CD4-positive, alpha-beta T cell treated with Interleukin-12 subunit alpha and Interleukin-12 subunit beta, for 1 hour (primary cell): ENCODE results near the gene HLA-DOA.
A peak's percentile ranks its signal among the peaks of the same experiment; 100 is the strongest.

Experiments used
- DNase-seq: peaks from one replicate; pipeline ENCODE4 v3.0.0-alpha.2; 2020

HLA-DOA gene

DNA sequence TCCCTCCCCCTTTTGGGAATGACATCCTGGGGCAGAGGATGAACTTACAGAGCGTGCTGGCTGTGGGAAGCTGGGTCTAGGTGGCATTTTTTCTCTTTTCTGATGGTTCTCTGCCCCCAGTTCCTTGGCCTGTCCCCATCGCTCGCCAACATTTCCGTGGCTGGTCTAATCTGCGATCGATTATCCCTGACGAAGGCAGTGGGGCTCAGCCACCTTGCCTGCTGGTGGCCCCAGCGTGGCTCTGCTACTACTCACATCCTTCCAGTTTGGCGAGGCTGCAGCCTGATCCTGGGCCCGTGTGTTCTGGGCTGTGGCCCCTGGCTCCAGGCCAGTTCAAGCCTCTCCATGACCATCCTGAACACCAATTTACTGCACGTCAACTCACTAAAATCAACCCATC lies 6.4 kb upstream of the HLA-DOA start:
- no peak for DNase-seq

DNA sequence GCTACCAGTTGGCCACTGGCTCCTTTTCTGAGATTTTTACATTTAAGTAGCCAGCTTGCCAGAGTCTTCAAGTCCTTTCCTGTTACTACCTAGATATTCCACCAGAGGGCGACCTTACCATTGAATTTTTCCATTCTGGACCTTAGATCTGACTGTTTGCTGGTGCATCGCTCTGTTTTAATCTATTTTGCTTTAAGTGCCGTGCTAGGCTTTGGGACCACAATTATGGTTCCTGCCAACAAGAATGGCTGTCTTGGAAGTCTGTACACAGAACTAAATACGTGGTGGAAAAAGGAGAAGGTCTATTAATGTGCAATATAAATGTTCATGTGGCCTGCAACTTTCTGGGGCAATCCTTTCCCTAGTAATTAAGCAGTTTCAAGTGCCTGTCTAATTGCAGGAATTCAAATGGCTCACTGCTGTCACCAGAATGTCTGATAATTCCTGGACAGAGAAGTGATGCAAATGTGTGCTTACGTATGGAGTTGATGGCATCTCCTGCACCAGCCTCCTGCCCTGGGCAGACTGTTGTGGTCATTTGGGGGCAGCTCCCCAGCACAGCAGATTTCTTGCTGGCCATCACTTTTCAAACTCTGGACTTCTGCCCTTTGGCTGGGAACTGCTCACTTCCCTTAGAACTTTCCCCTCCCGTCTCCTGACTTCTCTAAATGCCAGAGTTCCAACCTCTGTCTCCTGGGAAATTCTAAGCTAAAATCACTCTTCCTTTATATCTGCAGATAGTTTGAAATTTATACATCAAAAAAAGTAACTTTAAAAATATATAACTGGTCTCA lies 5.6 kb upstream of the HLA-DOA start:
- DNase-seq = peak; percentile 84

DNA sequence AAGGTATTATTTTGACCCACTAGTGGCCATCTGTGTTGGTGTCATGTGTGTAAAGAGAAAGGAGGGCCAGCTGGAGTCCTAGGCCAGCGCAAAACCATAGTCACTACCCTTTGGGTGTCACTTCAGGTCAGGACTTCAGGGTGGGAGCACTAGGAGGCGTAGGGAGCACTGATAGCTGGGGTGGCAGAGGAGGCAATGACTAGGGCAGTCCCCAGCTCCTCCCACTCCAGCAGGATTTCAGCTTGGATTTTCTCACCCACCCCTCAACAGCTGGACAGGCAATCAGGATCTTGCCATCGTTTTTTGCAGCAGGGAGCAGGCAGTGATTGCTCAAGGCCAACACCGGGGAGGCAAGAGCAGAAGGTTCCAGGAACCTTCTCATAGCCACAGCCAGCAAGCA lies 4.2 kb upstream of the HLA-DOA start:
- no peak for DNase-seq

DNA sequence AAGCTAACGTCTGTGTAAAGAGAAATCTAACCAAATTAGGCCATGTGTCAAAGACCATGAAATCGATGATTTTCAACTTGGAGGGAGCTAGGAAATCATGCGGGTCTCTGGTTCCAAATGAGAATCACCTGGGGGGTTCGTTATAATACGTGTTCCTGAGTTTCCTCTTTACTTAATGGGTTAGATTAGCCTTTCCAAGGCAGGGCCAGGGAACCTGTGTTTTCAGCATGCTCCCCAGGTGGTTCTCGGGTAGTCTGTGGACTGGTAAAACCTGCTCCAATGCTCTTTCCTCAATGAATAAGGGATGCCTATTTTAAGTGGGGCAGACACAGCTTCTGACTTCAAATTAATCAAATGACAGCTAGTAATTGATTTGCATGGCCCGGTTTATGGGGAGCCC lies 965 bp upstream of the HLA-DOA start:
- no peak for DNase-seq

DNA sequence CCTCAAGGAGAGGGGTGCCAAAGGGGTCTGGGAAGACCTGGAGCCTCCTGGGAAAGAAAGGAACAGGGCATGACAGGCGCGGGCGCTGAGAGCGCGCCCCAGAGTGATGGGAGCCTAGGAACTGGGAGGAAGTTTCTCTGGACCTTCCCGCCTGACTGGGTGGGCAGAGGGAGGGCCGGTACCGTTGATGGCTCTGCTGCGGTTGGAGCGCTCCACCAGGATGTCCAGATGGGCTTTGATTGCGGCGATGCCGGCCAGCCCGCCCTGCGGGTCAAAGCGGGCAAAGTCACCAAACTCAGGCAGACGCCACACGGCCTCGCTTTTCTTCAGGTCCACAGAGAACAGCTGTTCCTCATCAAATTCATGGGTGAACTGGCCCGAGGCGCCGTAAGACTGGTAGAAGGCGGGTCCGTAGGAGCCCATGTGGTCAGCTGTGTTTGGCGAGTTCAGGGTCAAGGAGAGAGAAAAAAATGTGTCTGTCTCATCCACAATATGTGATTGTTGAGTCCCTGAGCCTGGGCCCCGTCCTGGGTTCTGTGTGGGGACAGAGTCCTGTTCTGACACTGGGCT lies 1.5 kb downstream of the HLA-DOA start:
- DNase-seq = no peak

DNA sequence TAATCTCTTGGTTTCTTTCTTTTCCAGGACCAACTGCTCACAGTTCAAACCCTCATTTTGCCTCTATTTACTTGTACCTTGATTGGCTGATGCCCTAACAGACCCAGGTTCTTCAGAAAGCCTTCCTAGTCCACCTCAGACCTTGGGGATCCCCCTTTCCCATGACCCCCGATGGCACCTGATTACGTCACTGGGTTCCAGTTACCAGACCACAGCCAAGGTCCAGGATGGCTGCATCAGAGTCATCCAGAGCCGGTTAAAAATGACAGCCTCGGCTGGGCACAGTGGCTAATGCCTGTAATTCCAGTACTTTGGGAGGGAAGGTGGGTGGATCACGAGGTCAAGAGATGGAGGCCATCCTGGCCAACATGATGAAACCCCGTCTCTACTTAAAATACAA lies 4.5 kb downstream of the HLA-DOA start:
- DNase-seq = no peak

DNA sequence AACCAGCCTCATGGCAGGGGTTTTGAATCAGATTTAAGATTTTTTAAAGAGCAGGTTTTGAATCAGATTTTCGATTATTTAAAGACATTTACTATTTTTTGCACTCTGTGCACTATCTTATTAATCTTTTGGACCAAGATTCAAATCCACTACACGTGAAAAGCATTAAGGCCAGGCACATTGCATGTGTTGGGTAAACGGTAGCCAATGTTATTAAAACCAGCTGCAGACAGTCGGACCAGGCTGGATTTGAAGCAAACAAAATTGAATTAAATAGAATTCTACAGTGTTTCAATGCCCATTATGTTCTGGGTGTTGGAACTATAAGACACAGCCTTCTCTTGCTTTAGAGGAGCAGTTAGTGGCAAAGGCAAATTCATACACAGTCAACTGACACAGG lies 7.7 kb downstream of the HLA-DOA start:
- no peak for DNase-seq

DNA sequence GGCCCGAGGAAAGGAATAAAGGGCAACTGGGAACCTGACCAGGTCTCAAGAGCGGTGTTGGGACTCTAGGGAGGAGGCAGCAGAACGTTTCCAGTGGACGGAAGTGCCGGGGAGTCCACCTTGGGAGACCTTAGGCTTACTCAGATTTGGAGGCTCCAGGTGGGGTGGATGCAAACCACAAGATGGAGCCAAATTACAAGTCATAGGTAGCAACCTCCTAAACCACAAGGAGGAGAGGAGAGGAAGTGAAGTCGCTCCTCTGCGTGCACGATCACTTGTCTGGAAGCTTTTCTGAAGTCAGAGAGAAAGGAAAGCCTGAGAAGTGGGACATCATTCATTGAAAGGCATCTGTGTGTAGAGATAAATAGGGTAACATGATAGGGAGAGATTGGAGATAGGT lies 9.3 kb downstream of the HLA-DOA start:
- no peak for DNase-seq

DNA sequence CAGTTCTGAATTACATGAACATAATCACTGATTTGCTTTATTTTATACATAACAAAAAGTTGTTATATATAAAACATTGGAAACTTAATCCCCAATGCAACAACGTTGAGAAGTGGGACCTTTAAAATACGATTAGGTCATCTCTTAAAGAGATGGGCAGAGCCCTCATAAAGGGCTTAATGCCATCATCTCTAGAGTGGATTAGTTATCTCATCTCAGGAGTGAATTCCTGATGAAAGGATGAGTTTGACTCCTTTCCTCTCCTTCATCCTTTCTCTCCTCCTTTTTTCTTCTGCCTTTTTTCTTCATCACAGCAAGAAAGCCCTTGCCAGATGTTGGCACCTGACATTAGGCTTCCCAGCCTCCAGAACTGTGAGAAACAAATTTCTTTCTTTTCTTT lies 13.9 kb downstream of the HLA-DOA start:
- no peak for DNase-seq

DNA sequence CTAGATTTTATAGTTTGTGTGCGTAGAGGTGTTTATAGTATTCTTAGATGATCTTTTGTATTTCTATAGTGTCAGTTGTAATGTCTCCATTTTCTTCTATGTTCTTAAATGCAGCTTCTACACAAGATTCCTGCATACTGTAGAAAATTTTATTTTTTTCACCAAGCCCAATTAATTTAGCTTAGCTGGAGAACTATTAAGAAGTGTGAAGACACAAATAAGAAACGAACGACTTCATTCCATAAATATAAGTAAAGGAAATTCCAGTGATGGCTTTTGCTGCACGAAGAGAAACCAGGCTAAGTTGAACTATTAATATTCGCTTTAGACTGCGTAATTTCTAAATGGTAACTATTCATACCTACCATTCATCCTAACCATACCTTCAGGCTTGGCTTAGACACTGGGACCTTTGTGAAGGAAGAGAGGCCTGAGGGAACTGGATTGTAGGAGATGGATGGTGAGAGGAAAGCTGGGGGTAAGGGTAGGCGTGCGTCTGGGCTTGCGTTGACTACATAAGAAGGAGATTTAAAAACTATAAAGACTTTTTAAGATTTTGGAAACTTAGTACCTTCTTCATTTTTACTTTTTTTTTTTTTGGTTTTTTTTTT lies 15.9 kb downstream of the HLA-DOA start:
- no peak for DNase-seq

DNA sequence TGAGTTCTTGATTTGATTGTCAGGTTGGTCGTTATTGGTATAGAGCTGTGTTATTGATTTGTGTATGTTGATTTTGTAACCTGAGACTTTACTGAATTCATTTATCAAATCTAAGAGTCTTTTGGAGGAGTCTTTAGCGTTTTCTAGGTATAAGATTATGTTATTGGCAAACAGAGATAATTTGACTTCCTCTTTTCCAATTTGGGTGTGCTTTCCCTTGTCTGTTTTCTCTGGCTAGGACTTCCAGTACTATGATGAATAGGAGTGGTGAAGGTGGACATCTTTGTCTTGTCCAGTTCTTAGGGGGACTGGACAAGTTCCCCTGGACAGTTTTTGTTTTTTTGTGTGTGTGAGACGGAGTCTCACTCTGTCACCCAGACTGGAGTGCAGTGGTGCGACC lies 17.4 kb downstream of the HLA-DOA start:
- DNase-seq = no peak

DNA sequence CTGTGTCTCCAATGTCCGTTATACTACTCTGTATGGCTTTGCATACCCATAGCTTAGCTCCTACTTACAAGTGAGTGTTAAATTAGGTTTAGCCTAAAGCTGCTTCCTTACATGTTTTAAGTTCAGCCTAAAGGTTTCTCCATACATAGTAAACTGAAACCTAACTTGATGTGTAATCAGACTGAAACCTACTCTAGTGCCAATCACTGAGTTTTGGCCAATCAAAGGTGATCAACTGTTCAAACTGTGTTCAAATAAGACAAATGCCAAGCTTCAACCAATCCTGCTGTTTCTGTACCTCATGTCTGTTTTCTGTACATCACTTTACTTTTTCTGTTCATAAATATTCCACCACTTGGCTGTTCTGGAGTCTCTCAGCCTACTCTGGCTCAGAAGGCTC lies 20.0 kb downstream of the HLA-DOA start:
- no peak for DNase-seq

DNA sequence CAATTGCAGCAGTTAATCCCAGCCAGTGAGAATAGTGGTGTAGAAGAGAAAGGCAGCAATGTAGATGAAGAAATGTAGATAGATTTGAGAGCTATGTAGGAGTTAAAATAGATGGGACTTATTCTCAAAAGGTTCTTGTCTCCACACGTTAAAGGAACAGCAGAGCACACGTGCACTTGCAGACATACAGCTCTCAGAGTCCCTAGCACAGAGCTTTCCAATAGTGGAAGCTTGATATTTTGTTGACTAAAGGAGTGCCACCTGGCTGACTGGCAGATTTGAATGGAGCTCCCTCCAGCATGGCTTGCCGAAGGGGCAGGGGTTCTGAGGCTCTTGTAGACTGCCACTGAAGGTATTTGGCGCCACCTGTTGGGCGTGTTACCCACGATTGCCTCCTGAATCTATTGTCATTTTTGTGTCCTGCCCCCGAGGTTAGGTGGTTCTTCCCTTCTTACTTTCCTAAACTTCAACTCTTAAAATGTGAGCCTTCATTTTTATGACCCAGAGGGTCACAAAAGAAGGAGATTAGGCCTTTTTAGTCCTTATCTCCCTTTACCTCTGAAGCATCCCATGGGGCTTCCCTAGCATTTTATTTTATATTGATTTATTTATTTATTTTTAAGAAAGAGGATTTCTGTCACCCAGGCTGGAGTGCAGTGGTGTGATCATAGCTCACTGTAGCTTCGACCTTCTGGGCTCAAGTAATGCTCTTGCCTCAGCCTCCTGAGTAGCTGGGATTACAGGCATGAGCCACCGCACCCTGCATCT lies 24.6 kb downstream of the HLA-DOA start:
- DNase-seq = peak; percentile 90

DNA sequence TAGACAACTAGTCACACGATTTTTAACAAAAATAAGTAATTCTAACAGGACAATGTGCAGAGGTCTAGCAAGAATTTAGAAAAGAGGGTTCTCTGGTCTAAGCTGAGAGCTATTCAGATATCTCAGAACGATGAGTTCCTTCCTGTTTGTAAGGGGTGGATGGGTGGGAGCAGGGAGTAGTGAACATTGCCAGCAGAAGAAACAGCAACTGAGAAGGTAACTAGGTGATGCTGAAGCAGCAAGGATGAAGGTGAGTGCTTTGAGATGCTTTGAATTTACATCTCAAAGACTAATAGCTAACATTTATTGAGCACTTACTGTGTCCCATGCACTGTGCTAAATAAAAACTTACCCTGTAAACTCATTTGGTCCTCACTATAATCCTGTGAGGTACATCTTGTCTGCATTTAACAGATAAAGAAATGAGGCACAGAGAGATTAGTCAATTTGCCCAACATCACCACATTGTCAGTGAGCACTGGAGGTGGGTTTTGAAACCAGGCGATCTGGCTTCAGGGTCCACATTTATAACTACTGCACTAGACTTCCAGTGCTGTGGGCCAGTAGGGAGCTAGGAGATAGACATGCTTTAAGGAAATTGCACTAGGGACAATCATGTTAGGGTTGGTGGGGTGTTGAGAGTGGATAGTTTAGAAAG lies 25.3 kb downstream of the HLA-DOA start:
- no peak for DNase-seq

DNA sequence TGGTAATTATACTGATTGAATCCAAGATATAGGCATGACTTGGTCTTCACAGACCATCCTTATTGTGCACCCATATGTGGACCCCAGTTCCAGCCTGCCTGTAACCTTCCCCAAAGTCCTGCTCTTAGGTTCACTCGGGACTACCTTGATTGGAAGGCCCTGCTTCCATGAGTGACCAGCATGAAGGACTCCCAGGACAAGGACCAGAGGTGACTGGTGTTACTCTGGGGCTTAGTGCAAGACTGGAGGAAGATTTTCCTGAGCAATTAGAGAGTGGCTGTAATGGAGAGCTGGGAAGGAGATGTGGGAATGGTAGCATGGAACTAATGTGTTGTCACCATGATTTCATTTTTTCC lies 25.9 kb downstream of the HLA-DOA start:
- DNase-seq = no peak

DNA sequence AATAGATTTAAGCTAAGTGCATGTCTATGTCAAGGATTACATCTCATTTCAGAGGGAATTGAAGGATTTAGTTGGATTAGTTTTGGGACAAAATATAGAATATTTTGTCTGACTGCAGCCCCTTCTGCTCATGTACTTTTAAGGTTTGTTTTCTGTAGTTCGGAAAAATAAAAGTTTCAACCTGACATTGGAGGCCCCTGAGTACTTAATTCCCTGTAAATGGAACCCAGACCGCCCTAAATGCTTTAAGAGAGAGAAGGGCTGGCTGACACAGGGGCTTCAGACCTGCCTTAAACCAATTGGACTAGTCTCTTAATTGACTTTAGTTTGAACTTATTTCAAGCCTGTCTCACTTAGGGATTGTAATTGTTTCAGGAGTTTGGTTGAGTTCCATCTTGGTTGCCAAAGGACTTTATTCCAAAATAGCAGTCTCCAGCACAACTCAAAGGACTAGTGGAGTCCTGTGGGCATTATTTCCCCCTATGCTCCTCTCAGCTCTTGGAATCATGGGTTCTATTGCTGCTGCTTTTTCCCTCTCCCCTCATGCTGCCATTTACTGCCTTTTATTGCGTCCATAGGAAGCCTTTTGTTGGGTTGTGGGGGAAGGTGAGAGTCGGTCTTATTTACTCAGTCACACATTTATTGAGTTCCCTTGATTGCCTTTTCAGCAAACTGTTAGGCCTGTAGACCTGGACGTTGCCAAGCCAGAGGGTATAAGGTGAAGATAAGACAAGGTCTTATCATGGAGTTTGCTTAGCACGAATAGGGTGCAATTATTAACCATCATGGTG lies 26.5 kb downstream of the HLA-DOA start:
- DNase-seq = no peak

DNA sequence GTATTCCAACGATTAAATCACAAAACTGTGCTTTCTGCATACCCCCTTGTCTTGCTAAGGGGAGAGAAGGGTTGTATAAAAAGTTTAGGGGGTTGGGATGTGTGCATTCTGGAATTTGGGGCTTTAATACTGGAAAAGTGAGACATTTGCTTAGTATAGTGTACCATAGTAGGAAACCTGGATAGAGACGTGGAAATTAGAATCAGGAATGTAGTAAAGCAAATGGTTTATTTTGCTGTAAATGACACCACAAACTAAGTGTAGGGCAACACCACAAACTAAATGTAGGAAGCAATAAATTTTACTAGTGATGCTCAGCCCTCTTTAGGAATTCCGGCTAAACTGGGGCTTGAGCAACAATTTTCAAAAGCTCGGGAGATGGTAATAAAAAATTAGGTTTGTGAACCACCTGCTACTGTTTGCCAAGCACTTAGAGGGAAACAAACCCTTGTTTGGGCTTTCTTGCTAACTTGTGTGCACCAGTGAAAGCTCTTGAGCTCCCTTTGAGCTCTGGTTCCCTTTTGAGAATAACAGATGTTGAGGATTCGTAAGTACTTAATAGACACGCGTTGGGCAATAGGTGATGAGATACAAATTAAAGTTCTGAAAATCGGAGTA lies 27.2 kb downstream of the HLA-DOA start:
- no peak for DNase-seq

DNA sequence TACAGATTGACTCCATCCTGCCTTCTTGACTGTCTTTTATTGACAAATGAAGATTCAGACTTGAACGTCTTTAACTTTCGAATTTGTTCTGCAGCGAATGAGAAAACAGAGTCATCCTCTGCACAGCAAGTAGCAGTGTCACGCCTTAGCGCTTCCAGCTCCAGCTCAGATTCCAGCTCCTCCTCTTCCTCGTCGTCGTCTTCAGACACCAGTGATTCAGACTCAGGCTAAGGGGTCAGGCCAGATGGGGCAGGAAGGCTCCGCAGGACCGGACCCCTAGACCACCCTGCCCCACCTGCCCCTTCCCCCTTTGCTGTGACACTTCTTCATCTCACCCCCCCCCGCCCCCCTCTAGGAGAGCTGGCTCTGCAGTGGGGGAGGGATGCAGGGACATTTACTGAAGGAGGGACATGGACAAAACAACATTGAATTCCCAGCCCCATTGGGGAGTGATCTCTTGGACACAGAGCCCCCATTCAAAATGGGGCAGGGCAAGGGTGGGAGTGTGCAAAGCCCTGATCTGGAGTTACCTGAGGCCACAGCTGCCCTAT lies 28.8 kb downstream of the HLA-DOA start:
- DNase-seq = no peak

DNA sequence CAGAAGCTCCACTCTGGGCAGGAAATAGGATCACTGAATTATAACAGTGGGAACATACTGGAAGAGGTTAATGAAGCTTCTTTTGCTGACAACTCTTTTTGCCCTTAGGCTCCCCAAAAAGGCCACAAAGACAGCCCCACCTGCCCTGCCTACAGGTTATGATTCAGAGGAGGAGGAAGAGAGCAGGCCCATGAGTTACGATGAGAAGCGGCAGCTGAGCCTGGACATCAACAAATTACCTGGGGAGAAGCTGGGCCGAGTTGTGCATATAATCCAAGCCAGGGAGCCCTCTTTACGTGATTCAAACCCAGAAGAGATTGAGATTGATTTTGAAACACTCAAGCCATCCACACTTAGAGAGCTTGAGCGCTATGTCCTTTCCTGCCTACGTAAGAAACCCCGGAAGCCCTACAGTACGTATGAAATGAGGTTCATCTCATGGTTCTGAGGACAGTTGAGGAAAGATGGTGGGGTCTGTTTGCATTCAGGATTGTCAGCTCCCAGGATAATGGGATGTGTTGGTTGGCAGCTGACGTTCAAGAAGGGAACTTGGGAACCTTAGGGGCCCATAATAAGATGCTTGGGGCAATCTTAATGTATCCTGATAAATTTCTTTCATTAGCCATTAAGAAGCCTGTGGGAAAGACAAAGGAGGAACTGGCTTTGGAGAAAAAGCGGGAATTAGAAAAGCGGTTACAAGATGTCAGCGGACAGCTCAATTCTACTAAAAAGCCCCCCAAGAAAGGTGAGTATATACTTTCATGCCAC lies 29.5 kb downstream of the HLA-DOA start:
- no peak for DNase-seq

DNA sequence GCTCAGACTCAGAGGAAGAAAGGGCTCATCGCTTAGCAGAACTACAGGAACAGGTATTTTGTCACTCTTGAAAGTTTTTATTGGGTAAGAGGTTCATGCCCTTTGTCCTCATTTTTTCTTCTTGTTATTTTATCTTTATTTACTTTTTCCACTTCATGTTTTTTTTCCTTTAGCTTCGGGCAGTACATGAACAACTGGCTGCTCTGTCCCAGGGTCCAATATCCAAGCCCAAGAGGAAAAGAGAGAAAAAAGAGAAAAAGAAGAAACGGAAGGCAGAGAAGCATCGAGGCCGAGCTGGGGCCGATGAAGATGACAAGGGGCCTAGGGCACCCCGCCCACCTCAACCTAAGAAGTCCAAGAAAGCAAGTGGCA lies 31.5 kb downstream of the HLA-DOA start:
- no peak for DNase-seq
